Iris pigment epithelial cell (primary cell): ENCODE results near the gene FBXW7.

Source experiments
- DNase-seq: peaks from one replicate; pipeline ENCODE4 v3.0.0-alpha.2; 2011; ENCODE audit warnings: low read depth

Gene FBXW7

DNA sequence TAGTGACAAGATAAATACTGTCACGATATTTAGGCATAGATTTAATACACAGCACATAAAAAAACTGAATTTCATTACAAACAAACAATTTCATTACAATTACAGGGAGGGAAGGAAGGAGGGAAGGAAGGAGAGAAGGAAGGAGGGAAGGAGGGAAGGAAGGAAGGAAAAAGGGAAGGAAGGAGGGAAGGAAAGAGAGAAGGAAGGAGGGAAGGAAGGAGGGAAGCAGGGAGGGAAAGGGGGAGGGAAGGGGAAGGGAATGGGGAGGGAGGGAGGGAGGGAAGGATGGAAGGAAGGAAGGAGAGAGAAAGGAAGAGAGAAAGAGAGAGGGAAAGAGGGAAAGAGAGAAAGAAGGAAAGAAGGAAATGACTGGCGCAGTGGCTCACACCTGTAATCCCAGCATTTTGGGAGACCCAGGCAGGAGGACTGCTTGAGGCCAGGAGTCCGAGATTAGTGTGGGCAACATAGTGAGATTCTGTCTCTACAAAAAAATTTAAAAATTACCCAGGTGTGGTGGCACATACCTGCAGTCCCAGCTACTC lies 64.6 kb downstream of the FBXW7 start:
- no peak for DNase-seq

- DNase-seq: peak; percentile 34
Observed at GRCh38 chr4:152468408-152468807, 67.5 kb downstream of the FBXW7 start.

DNA sequence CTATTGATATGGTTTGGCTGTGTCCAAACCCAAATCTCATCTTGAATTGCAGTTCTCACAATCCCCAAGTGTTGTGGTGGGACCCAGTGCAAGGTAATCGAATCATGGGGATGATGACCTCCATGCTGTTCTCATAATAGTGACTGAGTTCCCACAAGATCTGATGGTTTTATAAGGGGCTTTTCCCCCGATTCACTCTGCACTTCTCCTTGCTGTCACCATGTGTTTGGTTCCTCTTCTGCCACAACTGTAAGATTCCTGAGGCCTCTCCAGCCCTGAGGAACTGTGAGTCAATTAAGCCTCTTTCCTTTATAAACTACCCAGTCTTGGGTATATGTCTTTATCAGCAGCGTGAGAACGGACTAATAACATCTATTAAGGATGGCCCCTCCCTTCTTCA lies 68.8 kb downstream of the FBXW7 start:
- no peak for DNase-seq

GRCh38 chr4:152464030-152464823 lies 71.7 kb downstream of the FBXW7 start:
- no peak for DNase-seq

DNA sequence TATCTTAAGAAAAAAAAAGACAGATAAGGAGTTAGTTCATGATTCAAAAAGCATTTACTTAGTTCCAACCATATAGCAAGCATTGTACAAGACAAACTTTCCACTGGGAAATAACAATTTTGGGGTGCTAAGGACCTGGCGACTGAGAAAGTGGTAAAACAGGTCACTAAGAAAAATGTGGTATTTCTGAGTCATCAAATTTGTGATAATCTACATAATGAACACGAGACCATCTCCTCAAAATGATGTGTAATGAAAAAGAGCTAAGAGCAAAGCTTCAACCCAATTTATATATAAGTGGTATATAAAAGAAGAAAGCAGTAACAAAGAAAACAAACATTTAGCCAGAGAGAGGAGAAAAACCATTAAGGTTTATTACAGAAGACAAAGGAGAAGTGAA lies 72.3 kb downstream of the FBXW7 start:
- DNase-seq: no peak

DNA sequence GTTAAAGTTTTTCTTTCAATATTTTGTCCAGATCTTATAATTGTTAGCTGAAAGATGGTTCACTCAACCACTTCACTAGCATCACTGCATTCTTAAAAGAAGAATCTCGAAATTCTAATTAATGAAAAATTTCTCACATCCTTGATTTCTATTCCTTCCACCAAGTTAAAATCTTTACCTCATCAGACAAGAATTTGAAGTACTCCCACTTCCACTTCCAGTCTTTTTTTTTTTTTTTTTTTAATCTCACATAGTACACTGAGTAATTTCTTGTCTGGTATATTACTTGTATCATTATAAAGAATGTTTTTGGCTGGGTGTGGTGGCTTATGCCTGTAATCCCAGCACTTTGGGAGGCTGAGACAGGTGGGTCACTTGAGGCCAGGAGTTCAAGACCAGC lies 73.2 kb downstream of the FBXW7 start:
- DNase-seq: peak; percentile 34

- DNase-seq: no peak
Observed at GRCh38 chr4:152462047-152462446, 73.8 kb downstream of the FBXW7 start.

DNA sequence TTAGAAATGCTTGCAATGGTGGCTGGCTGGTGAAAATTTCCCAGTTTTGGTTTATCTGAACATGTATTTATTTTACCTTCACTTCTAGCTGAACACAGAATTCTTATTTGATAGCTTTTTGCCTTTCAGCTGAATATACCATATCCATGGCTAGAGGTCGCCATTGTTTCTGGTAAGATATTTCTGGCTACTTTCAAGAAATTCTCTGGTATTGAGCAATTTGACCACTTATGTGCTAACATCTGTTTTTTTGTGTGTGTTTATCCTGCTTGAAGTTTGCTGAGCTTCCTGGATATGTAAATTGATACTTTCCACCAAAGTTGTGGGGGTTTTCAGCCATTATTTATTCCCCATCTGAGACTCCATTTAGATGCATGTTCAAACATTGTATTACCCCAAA lies 75.4 kb downstream of the FBXW7 start:
- peak; percentile 91 for DNase-seq

DNA sequence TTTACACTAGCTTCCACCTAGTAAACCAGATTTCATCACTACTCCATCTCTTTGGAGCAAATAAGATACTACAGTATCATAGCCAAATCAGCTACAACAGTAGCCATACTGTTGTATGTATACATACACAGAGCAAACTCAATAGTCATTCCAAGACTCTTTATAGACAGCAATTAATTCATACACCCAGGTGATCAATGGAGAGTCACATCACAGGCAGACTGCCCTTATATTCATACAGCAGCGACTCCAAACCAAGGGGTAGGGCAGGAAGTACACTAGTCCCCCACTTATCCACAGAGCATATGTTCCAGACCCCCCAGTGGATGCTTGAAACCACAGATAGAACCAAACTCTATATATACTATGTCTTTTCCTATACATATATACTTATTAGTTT lies 76.6 kb downstream of the FBXW7 start:
- DNase-seq: no peak

DNA sequence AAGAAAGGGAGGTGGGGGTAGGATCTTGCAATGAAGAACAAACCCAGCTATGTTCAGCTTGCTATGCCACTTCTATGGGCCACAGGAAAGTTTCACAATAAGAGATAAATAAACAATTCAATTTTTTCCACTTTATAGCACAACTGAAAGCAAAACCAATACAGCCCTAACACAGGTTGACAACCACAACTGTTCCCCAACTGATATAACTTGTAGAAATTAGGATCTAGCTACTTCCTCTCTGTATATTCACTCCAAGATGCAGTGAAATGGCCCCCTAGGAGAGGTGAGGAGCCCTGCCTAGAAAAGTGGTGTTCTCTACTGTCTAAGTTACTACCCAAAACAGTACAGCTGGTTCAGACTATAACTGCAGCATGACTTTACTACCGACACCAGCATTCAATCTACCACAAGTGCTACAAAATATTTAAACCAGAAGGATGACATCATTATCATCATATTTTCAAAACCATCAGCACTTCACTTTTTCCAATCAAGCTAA lies 77.0 kb downstream of the FBXW7 start:
- DNase-seq: peak; percentile 67

DNA sequence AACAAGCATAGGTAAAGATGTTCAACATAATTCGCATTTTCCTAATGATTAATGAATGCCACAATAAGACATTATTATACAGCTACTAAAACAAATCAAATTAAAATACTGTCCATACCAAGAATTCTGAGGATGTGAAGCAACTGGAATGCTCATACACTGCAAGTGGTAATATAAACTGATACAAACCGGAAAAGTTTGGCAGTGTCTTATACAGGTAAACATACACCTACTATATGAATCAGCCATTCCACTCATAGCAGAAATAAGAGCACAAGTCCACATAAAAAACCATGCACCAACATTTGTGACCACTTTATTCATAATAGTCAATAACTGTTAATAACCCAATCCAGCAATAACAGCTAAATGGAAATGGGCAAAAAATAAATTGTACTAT lies 79.3 kb downstream of the FBXW7 start:
- peak; percentile 28 for DNase-seq

- no peak for DNase-seq
Observed at GRCh38 chr4:152455311-152455710, 80.6 kb downstream of the FBXW7 start.

DNA sequence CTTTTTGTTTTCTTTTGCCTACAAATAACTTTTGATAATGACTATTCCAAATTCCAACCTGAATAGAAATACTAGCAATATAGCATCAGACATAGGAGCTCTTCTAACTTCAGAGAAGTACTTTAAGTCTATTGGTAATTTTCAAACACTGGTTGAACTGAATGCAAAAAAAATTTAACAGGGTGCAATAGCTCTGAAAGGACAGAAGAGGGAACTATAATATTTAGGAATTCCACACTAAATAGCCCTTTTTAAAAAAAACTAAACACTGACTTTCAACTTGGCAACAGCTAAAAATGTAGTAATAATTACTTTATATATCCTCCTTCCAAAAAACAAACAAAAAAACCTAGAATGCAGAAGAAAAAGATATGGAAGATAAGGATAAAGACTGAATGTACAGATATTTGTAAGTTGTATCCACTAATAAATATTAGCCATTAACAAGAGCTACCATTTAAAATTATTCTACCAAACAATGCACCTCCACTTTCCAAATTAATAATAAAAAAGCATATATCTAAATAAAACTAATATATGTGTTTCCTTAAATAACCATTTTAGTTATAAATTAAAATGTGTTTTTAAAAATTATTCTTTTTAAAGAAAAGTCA lies 81.4 kb downstream of the FBXW7 start:
- peak; percentile 41 for DNase-seq

DNA sequence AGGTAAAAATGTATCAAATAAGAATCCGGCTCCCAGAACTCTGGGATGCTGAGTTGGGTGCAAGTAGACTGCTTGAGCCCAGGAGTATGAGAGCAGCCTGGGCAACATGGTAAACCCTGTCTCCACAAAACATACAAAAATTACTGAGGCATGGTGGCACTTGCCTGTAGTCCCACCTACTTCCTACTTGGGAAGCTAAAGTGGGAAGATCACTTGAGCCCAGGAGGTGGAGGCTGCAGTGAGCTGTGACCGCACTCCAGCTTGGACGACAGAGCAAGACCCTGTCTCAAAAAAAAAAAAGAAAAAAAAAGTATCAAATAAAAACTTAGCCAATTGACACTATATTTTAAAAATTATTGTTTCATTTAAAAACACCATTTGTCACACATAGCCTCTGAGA lies 84.4 kb downstream of the FBXW7 start:
- no peak for DNase-seq

GRCh38 chr4:152448854-152449253 lies 87.0 kb downstream of the FBXW7 start:
- DNase-seq: no peak

GRCh38 chr4:152448038-152448707 lies 87.7 kb downstream of the FBXW7 start:
- no peak for DNase-seq

DNA sequence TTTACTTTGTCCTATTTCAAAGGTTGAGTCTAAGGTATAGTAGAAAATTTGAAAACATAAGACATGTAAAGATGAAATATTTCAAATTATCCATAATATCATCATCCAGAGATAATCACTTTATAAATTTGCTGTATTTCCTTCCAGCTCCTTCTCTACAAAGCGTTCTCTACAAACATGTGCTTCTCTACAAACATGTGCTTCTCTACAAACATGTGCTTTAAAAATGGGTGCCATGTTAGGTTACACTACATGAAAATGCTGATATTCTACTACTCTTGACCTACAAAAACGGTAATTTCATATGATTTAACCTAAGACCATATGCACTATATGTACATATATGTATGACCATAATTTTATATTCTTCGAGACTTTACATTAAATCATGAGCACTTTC lies 92.0 kb downstream of the FBXW7 start:
- DNase-seq: no peak

DNA sequence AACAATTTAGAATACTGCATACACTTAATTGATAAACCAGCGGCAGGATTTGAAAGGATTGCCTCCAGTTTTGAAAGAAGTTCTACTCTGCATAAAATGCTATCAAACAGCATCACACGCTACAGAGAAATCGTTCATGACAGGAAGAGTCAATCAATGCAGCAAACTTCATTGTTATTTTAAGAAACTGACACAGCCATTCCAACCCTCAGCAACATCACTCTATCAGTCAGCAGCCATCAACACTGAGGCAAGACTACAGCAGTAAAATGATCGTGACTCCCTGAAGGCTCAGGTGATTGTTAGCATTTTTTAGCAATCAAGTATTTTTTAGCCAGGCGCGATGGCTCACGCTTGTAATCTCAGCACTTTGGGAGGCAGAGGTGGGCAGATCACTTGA lies 98.3 kb downstream of the FBXW7 start:
- no peak for DNase-seq

DNA sequence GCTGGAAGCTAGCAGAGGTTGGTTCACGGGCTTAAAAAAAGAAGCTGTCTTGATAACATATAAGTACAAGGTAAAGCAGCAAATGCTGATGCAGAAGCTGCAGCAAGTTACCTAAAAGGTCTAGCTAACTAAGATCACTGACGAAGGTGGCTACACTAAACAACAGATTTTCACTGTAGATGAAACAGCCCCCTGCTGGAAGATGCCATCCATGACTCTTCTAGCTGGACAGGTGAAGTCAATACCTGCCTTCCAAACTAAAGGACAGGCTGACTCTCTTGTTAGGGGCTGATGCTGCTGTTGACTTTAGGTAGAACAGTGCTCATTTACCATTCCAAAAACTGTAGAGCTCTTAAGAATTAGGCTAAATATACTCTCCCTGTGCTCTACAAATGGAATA lies 99.5 kb downstream of the FBXW7 start:
- DNase-seq: no peak

DNA sequence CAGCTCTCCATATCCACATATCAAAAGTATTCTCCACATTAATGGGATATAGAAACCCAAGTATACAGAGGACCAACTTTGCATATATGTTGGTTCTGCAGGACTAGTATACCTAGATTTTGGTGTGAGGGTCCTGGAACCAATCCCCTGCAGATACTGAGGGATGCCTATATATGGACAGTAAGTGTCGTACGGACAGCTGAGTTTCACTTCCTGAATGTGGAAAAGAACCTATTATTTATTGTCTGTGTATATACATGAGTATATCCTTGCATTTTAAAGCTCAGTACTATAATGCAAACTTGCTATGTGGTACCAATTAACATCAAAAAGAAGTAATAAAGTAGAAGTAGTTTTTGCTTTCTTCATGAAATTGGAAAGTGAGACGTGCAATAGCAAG lies 101.9 kb downstream of the FBXW7 start:
- no peak for DNase-seq

DNA sequence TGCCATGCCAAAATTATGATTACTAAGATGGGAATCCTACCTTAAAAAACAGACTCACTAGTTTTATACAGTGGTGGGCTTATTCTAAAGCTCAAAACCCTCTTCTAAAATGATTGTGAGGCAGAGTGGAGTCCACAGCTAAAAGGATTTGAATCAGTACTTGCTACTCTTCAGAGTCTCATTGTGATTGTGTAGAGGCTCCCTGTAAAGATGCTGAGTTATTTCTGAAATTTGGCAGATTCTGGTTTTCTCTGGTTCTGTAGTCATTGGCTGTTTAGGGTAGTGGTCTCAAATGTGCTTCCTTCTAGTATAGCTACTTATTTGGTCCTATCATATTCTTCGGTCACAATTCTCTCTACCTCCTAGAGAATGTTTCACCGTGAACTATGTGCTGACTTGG lies 104.1 kb downstream of the FBXW7 start:
- no peak for DNase-seq

DNA sequence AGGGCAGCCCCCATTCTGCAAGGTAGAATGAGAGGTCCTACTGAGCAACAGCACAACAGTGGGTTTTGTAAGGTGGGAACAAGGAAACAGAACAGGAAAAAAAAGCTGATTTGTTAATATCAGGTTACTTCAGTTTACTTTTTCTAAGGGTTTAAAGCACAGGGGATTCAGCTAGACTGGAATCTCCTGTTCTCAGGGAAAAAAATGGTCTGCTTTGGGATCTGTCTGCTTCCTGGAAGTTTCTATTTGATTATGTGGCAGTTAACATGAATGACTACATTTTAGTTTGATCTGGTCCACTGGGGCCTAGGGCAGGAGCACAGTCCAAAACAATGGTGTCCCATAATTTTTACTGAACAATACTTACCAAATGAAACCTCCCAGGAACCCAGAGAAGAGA lies 104.6 kb downstream of the FBXW7 start:
- no peak for DNase-seq

GRCh38 chr4:152430507-152430906 lies 105.4 kb downstream of the FBXW7 start:
- DNase-seq: no peak
